Measurements from ENCODE around the gene FYB1.
A peak's percentile ranks its signal among the peaks of the same experiment; 100 is the strongest.

FYB1 gene

DNA sequence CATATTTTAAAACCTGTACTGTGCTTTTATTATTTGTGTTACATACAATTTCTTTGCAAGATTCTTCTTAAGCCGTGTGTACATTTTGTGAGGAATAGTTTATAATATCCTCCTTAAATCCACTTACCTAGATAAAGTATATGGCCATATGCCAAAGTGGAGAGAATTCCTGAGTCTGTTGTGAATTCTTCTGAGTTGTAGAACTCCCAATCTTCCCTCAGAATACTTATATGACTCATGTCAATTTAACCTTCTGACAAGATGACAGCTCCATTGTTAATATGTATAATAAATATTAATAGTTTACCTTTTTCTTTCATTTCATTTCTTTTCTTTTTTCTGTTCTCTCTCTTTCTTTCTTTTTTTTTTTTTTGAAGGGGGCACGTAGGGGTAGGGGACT lies 139.2 kb downstream of the FYB1 start:
- no peak for DNase-seq (ENCODE audit: low spot score)

GRCh38 chr5:39079147-39079546 lies 140.2 kb downstream of the FYB1 start:
- DNase-seq (ENCODE audit: low spot score), result no peak

DNA sequence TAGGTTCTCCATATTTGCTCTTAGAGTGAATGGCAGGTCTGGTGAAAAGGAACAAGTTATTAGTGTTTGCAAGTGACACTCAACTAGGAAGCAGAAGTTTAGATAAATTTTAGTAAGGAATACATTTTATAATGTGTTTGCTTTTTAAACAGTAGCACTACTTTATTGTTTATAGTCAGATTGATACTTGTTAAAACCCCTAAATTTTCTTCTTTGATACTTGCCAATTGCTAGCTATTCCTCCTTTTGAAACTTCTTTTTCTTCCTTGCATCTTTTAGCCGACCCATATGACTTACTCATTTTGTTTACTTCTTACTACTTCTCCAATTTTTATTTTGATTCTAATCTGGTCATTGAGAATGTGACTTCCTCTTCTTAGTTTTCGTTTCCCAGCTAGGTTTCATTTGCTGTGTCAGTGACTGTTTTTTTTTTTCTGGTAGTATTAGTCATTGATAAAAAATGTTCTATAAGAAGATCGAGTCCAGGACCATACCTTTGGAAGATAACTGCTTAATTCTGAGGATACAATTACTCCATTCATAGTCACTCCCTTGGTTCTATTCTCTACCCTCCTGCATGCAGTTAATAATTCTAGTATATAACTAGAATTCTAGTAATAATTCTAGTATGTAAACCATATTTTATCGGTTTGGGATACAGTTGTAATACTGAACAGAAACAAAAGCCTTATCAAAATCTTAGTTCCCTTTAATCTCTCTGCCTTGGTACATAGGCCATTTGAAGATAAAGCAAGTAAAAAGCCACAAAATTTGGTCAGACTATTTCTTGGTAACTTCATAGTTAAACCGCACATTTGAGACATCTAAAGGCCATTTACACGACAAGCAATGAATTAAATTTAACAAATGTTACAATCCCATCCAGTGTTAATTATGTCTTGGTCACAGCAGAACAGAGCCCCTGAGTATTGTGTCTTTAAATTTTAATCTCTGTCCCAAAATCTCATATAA lies 142.3 kb downstream of the FYB1 start:
- no peak for DNase-seq (ENCODE audit: low spot score)

DNA sequence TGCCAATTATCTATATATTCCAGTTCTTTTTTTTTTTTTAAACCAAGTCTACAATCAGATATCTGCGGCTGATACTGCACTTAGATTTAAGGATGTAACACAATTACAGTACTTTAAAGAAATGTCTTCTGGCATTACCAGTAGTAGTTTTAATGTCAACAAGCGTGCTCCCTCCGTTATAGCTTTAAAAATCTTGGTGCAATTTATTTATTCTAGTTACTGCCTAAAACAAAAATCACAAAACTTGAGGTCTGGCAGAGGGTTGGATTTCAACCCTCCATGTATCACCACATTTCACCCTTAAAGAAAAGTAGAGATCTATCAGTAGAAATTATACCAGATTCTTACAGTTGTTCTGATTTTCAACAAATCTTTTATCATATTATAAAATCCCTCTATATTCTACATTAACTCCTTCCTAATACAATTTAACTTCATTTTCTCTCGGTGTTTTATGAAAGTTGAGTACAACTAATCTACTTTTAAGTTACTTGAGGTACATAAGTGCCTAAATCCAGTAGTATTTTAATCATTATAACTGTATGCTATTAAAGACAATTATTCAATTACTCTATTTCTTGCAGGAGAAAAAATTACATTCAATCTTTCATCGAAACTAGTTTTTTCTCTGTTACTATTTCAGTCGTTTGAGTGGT lies 143.1 kb downstream of the FYB1 start:
- no peak for DNase-seq (ENCODE audit: low spot score)

DNA sequence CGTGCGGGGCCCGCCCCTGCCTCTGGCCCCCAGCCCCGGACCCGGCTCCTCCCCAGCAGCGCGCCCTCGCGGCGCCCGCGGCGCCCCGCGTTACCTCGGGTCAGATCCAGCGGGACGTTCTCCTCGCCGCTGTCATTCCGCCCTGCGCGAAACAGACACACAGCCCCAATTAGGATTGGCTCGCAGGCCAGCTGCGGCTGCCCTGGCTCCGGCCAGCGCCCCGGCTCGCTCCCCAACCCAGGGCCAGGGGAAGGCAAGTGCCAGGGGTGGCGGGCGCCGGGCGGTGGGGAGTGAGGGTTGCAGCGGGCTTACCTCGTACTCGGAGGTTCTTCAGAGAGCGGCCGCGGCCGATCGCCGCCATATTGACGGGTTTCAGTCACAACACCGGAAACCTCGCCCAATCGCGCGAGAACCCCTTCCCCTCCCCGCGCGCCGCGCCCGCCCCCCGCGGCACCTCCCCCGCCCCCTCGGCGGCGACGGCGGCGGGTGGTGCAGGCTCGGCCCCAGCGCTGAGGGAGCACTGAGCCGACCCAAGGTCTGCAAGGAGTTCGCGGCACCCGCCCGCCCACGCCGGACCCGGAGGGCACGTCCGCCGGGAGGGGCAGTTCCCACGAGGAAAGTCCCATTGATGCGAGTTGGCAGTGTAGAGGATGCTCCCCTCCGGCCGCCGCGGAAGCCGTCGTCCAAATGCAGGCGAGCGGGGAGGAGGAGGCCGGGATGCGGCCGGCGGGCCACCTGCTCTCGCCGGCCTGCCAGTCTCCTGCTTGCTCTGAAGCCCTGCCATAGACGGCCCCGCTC lies 145.1 kb downstream of the FYB1 start, which contains the start of gene RICTOR:
Gene RICTOR, minus strand, starts transcription at position 383 of the 798 bp plus-strand sequence. Its CDS starts 22 bp downstream, at position 361.
- DNase-seq (ENCODE audit: low spot score), result peak; percentile 92

DNA sequence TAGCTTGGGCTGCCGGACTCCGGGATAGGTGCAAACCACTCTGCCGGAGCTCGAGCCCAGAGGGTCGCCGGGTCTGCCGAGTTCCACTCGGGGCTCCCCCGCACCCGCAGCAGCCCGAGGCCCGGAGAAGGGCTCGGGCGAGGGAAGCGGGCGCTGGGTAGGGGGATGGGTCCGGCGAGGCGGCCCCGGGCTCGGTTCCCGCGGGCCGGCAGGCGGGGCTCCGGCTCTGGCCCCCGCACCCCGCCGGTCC lies 145.7 kb downstream of the FYB1 start:
- no peak for DNase-seq (ENCODE audit: low spot score)

- peak; percentile 73 for DNase-seq (ENCODE audit: low spot score)
Observed at GRCh38 chr5:39072925-39073766, 146.2 kb downstream of the FYB1 start.

DNA sequence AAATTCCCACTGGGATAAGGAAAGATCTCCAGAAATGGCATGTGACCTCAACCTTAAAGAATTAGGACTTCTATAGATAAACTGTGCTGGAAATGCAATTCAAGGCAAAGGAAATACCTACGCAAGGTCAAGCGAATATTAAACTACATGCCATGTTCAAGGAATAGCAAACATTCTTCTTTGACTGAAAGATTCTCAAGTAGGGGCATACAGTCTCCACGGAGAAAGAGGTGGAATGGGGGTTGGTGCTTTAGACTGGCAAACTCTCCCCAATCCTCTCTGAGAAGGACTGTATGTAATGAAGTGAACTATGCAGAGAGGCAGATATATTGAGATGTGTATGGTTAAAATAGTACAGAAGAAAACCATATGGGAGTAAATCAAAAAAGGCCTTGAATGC lies 151.3 kb downstream of the FYB1 start:
- no peak for DNase-seq (ENCODE audit: low spot score)

DNA sequence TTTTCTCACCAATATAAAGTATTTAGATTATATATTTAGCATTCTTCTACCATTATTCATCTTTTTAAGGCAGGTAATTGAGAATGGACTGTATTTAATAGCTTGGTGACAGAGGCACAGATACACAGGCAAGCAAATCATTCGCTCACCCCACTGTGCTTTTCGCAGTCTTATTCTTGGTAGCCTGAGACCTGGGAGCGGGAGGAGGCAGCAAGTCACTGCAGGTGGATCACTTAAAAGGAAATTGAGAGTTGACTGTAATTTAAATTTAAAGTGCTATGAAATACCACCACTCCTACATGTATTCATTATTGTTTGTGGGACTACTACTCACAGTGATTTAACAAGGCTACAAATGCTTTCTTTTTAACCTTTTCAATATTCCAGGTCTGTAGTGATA lies 154.9 kb downstream of the FYB1 start:
- no peak for DNase-seq (ENCODE audit: low spot score)

DNA sequence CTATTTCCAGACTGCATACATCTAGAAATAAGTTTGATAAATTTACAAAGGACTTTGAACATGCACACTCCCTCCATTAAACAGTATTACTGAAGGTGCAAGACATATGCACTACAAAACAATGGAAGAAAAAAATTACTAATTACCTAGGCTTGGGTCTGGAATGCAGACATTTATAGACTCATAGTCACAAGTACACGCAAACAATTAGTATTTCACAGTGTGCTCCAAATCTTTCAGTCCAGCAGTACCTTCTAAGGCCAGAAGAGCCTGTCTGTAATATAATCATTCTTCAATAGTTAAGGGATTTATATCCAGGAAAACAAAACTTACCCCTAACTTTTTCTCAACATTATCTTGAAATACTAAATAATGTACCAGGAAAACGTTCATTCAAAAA lies 156.3 kb downstream of the FYB1 start:
- no peak for DNase-seq (ENCODE audit: low spot score)

DNA sequence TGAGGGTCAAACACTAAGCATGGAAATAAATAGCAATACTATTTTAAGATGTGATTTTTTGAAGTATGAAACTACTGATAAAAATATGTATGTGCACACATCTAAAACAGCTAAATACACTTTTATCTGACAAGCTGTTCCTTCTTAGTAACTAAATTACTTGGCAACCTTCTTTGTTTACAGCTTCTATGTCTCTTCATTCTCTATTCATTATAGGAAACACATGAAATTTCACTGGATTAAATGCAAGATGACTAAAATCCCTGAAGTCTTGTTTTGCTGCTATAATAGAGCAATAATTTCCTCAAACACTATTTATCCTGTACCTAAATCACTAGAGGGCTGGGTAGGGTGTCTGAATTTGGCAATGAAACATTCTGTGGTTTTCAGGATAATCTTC lies 156.8 kb downstream of the FYB1 start:
- DNase-seq (ENCODE audit: low spot score), result no peak

- DNase-seq (ENCODE audit: low spot score), result no peak
Observed at GRCh38 chr5:39062104-39062503, 157.3 kb downstream of the FYB1 start.

DNA sequence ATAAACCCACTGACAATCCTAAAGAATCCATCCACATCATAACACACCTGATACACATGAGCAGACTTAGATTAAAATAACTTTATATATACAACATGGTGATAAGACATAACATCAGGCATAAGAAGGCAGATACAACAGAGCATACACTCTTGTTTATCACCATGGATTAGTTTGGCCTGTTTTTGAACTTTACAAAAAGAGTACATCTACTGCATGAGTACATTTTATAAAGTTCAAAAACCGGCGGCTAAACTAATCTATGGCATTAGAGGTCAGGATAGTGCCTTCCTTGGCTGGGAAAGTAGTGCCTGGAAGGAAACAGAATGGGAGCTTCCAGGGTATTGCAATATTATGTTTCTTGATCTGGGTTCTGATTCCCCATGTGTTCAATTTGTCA lies 160.3 kb downstream of the FYB1 start:
- DNase-seq (ENCODE audit: low spot score), result no peak

DNA sequence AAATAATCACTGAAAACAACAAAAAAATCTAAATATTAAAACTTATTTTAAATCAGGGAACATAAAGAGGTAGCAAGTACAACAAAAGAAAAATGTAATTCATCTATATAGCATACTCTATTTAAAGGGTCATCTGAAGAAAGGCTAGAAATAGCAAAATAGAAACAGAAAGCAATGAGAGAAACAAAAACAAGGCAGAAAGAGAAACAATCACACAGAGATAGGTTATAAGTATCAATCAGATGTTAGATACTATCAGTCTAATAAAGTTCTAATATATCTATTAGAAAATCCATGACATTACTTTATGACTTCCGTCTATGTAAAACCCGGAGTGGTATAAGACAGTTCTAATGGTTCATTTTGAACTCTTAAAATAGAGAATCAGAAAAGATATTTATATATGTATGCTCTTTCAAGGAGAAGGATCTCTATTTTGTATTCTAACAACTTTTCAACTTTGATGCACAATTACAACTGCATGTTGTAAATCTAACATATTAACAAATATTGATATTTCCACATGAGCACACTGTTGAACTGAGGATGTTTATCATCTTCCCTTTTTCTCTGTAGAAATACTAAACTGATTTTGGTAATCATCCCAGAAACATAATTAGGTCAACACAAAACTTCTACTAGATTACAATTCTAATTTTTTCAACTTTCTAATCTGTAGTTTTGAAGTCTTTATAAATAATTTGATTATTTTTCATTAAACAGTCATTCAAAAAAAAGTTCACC lies 161.0 kb downstream of the FYB1 start:
- no peak for DNase-seq (ENCODE audit: low spot score)

GRCh38 chr5:39057734-39058133 lies 161.6 kb downstream of the FYB1 start:
- no peak for DNase-seq (ENCODE audit: low spot score)

GRCh38 chr5:39055768-39056398 lies 163.5 kb downstream of the FYB1 start:
- no peak for DNase-seq (ENCODE audit: low spot score)
